OCI-M2 (cell line): ENCODE results near the gene NTM.
"Not testable (repeated sequence)": the region's sequence is repeated elsewhere in the genome, so short reads cannot be mapped to it uniquely, and the experiment has no call there.

Experiments
- DNase-seq: peaks from one replicate; lab custom pipeline; 2025; ENCODE audit not compliant: unreplicated experiment; lab: John Stamatoyannopoulos, UW

Gene NTM

GRCh38 chr11:131904756-131905155 lies 534.3 kb downstream of the NTM start:
- no peak for DNase-seq

GRCh38 chr11:131906963-131907362 lies 536.5 kb downstream of the NTM start:
- no peak for DNase-seq

GRCh38 chr11:131907371-131907770 lies 537.0 kb downstream of the NTM start:
- DNase-seq = no peak

DNA sequence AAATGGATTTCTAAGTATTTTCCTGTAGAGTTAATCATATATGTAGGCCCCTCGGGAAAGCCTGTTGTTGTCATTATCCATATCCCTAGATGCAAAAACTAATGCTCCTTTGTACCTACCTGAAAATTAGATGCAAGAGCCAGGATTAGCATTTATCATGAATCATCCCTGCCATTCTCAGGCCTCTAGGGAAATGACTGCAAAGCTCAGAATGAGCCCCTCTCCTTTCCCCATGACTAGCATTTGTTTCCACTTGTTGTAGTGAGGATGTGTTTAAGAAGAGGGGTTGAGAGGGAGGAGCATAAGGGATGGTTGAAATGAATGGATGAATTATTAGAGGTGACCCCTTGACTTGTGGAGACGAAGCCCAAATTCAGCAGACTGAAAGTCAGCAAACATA lies 537.9 kb downstream of the NTM start:
- DNase-seq = no peak

DNA sequence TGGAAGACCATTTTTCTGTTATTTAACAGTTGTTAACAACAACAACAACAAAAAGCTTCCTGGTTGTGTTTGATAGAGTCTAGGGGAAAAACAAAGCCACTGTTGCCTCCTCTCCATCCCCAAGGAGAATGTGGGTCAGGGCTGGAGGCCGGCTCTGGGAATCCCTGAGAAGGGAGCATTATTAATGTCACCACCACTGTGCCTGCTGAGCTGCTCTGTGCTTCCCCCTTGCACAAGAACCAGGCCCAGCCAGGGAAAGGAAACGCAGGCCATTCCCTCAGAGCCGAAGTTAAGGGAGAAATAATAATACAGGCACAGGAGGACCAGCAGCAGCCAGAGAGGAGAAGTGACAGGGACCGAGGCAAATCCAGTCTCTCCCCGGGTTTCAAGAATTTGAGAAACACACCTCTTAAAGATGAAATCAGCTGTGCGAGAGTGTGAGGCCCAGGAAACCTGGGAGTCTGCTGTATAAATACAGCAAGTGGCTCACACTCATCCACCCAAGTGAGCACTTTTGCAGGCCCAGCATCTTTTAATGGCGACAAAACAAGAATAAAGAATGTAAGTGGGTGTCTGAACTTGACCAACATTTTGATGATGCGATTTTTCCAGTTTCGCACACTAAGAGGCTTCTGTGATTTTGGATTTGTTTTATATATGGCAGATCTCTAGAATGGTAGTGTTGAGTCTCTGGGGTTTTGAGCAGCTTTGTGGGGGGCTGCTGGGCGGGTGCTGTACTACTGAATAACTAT lies 539.2 kb downstream of the NTM start:
- DNase-seq = no peak

DNA sequence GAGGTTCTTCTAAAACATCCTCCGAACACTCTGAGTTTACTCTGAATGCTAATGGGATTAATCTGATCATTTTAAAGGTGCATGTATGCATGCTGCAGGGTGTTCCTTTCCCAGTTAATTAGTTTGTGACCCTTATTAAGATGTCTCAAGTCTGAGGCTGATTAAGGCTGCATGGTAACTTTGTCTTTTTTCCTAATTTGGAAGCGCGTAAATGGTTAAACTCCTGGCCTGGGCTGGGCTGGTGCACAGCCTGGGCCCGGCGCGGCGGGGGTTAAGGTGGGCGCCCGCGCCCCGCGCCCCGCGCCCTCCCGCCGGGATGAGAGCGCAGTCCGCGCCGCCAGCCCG lies 539.7 kb downstream of the NTM start:
- no peak for DNase-seq

DNA sequence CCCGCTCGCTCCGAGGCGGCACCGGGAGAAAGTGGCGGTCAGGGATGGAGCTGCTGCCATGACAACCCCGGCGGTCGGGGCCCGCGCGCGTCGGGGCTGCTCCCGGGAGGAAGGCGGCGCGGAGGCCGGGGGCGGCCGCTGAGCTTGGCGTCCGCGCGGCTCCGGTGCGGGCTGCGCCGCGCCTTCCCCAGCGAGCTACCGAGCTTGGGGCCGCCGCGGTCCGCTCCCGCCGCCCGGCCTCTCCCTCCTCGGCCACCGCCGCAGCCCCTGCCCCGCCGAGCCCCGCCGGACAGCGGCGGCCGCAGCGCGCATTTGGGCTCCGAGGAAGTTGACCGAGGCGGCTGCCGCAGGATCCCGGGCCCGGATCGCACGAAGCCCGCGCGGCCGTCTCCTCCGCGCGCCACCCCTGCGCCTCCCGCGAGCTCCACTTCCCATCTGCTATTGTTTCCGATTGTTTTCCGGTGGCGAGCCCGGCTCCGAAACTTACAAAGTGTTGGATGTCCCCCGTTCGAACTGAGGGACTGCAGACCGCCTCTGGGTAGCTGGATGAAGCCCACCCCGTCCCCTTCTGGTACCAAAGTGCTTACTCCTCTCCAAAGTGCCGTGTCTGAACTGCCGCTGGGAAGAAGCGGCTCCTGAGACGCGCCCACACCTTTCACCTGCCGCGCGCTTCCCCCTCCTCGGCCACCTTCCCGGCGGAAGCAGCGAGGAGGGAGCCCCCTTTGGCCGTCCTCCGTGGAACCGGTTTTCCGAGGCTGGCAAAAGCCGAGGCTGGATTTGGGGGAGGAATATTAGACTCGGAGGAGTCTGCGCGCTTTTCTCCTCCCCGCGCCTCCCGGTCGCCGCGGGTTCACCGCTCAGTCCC lies 540.3 kb downstream of the NTM start:
- no peak for DNase-seq

- DNase-seq = not testable (repeated sequence)
Measured at GRCh38 chr11:131911388-131912032, 541.1 kb downstream of the NTM start.

DNA sequence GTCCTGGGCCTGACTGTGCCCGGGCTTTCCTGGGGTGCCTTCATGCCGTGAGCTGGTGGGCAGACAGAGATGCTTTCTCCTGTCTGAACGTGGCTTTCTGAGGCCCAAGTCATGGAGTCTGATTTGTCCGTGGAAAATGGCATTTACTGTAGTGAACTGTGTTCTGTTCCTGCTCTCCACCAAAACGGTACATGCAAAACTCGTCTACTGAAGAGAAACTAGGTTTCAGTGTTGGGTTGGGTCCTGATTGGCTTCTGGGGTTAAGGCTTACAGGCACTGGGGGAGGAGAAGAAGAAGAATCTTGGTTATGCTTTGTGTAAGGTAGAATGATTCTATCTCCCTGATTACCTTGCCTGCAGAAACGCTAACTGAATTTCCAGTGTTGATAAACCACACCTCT lies 541.7 kb downstream of the NTM start:
- DNase-seq = no peak

- no peak for DNase-seq
Measured at GRCh38 chr11:131913267-131913666, 542.9 kb downstream of the NTM start.

GRCh38 chr11:131914361-131914774 lies 544.0 kb downstream of the NTM start:
- DNase-seq = no peak

DNA sequence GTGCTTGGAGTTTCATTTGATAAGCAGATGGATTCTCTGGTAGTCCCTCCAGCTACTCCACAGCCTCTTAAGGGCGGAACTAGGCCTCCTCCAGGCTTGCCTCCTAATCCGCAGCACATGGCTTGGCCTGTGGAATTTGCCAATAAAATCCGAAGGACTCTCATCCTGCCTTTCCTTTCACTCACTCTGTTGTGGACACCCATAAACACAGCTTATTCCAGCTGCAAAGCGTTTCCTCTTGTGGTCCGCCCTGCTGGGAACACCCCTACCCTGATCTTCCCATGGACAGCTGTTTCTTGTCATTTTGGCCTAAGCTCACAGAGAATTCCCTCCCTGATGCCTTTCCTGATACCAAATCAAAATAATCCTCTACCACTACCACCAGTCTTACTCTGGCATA lies 546.2 kb downstream of the NTM start:
- DNase-seq = no peak

DNA sequence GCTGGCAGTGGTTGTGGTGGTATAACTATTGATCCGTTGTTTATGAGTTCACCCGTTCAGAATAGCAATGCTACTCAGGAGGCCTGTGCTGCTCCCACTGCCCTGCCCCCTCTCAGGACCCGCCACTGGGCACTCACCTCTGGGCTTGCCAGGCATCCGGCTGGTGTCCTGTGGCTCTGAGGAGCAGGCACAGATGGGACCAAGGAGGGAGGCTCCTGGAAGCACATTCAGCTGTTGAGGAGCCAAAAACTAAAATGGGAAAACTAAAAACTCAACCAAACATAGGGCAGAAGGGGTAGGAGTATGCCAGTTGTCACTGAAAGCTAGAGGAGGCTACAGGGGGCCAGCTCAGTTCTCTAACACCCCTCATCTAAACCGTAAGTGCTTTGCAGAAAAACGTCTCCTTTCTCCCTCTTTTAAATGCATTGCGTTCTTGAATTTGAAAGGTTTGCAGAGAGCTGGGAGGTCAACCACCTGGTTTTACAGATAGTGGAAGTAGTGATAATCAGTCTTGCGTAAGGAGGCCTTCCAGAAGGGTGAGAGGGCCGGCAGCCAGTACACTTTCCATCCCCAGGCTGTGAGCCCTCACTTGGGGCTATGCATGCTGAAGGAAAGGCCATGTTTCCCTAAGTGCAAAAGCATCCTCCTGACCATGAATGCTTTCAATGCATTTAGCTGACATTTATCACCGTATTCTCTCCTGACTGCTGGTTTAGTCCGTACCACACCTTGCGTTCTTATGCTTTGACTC lies 547.4 kb downstream of the NTM start:
- DNase-seq = no peak

DNA sequence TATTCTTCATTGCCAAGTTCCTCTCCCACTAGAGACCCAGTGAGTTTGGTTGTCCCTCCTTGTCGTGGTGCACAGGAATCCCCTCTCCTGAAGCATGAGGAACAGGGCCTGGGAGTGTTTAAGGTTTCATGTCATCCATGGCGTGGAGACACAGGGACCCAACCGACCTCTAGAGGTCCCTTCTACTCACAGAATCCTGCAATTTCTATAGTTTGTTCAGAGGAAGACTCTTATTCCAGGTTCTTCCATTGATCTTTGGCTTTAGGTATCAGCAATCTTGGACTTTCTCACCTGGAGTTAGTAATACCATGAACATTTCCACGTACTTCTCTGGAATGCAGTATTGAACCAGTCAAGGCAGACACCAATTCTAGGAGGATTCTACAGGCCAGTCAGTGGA lies 548.2 kb downstream of the NTM start:
- no peak for DNase-seq

DNA sequence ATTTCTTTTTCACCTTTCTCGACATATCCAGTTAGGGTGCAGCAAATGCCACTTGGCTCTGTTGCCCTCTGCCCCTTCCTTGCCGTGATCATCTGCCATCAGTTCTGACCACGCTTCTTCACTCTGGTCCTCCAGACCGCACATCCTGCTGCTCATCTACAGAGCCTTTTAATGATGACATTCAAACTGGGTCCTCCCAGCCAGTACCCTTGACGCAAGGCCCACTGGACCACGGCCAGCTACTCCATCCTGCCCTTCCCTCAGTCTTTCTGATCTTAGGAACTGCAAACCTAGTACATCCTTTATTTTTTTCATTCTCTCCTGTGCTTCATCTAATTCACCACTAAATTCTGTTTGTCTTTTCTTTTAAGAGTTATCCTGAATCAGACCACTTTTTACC lies 551.8 kb downstream of the NTM start:
- no peak for DNase-seq

DNA sequence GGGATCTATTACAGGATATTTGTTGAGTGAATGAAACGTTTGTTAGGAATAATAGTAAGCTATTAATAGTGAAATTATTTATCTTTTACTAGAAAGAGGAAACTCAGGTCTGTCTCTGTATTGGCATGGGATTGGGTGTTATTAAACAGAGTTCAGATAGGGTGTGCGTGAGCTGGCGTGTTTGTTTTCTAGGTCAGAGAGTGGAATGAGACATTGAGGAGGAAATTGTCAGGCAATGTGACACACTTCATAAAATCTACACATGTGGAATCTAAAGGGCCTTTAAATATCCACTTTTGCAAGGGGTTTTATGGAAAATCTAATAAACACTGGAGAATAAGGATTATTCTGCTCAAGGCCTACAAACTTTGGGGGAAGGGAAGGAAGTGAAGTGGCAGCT lies 552.9 kb downstream of the NTM start:
- DNase-seq = no peak

GRCh38 chr11:131924001-131924400 lies 553.6 kb downstream of the NTM start:
- DNase-seq = no peak

DNA sequence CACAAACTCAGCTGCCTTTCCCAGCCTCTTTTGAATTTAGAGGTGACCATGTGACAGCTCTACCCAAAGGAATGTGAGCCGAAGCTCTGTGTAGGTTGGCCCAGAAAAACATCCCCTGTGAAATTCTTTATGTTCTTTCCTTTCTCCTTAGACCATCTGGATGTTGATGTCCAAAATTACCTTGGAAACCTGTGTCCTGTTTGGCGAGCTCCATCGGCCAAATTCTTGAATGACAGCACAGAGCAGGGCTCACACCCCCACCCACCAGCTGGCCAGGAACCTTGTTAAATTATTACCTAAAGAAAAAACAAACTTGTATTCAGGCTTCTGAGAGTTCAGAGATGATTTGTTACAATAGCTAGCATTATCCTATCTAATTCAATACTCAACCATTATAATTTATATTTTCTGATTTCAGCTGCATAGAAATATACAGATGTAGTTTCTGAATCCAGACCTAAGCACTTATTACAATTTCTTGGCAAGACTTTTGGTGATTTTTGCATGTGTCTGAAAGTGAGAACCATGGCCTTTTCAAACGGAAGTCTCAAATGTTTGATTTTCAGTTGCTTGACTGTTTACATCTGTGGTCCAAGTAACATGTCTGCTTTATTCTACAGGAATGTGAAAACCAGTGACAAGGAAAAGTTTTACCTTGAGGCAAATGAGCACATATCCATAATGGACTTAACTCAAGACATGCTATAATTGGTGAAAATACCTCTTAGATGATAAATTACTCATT lies 554.2 kb downstream of the NTM start:
- no peak for DNase-seq

DNA sequence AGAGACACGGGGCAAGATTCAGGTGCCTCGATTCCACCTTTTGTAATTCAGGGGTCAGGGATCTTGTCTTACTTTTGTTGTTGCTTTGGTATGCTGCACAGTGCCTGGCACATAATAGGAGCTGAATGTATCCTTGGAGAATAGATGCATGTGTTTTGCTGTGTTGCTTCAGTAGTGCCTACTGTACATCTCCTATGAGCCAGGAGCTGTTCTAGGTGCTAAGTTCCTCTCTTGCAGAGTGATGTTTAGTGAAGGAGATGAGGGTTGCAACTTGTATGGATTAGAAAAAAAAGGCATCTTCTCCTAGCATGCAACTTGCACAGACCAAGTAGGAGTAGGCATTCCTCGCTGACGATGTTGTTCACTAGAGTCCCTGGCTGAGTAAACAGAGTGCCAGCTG lies 555.4 kb downstream of the NTM start:
- DNase-seq = no peak

GRCh38 chr11:131928992-131929391 lies 558.6 kb downstream of the NTM start:
- DNase-seq = no peak
